B cell (primary cell): ENCODE data around the gene CIITA. TPM values are rescaled to one million over a fixed set of nuclear protein-coding genes. Genes with fewer than 3 reads are reported as not detected.

Experiments
- ATAC-seq: fragments of 200-7000 bp; cut with Tn5 transposase; one replicate; pipeline ENCODE4 v1.10.0; 2021; ENCODE audit warnings: low read depth, mild to moderate bottlenecking, moderate number of reproducible peaks, moderate library complexity
- CTCF ChIA-PET: fragments of 350-600 bp; sonication (Branson Sonifier 250); formaldehyde crosslinking; loops from one replicate; lab custom pipeline; 2021; ENCODE audit warnings: antibody characterized with exemption, inconsistent platforms; lab: Charles Lee
- POLR2A ChIA-PET: fragments of 350-600 bp; sonication (Branson Sonifier 250); formaldehyde crosslinking; loops from one replicate; lab custom pipeline; 2021; ENCODE audit warnings: antibody characterized with exemption; lab: Charles Lee
- DNase-seq: peaks from one replicate; pipeline ENCODE4 v3.0.0; 2013
- H2AFZ ChIP-seq: 2 replicates; pipeline ENCODE4 v1.6.1; 2012; ENCODE audit warnings: mild to moderate bottlenecking, low read depth, low read length; ENCODE audit not compliant: insufficient read depth, poor library complexity, severe bottlenecking
- H3K27ac ChIP-seq, 2 donors: 1 replicate in 1 of 2; 2 replicates in 1 of 2; pipeline ENCODE4 v1.5.1; 2012 to 2013; ENCODE audit warnings: low read length in 2 of 2, mild to moderate bottlenecking in 2 of 2, moderate library complexity in 1 of 2
- H3K27me3 ChIP-seq, 4 experiments: fragments of 200-600 bp in 1 of 4; sonication (generic) in 1 of 4; replicated peaks in 1 of 4; 1 replicate in 2 of 4; 2 replicates in 2 of 4; pipeline versions ENCODE4 v1.6.1 to v1.7.0; 2013 to 2016; ENCODE audit warnings: low read length in 3 of 4, mild to moderate bottlenecking in 2 of 4, mixed read lengths in 1 of 4, moderate library complexity in 1 of 4; ENCODE audit not compliant: insufficient read depth in 4 of 4, control insufficient read depth in 3 of 4; ENCODE audit errors: control extremely low read depth in 1 of 4
- H3K36me3 ChIP-seq, 2 experiments: replicated peaks in 1 of 2; 1 replicate in 1 of 2; 2 replicates in 1 of 2; pipeline versions ENCODE4 v1.6.1 to v1.7.1; 2013; ENCODE audit warnings: low read length in 1 of 2; ENCODE audit not compliant: insufficient read depth in 2 of 2, control insufficient read depth in 1 of 2; ENCODE audit errors: control extremely low read depth in 1 of 2, extremely low read depth in 1 of 2
- H3K4me1 ChIP-seq, 2 donors: fragments of 200-600 bp in 1 of 2; sonication (generic) in 1 of 2; 1 replicate in 1 of 2; 2 replicates in 1 of 2; pipeline versions ENCODE4 v1.5.1 to v1.6.1; 2013 to 2017; ENCODE audit warnings: low read length in 2 of 2; ENCODE audit not compliant: control insufficient read depth in 2 of 2, insufficient read depth in 2 of 2
- H3K4me2 ChIP-seq: replicated peaks from 2 replicates; pipeline ENCODE3; 2012; ENCODE audit warnings: mild to moderate bottlenecking, low read depth, low read length; ENCODE audit not compliant: poor library complexity, severe bottlenecking
- H3K4me3 ChIP-seq, 5 experiments: fragments of 200-600 bp in 1 of 5; sonication (generic) in 1 of 5; 1 replicate in 3 of 5; 2 replicates in 2 of 5; pipeline versions ENCODE4 v1.5.1 to v1.7.0; 2011 to 2016; ENCODE audit warnings: low read length in 4 of 5, mild to moderate bottlenecking in 4 of 5, low read depth in 2 of 5, control low read depth in 1 of 5, moderate library complexity in 1 of 5; ENCODE audit not compliant: insufficient read depth in 1 of 5; ENCODE audit errors: control extremely low read depth in 1 of 5, extremely low read depth in 1 of 5
- H3K79me2 ChIP-seq: fragments of 200-600 bp; sonication (generic); one replicate; pipeline ENCODE4 v1.6.0; 2016; ENCODE audit warnings: low read length; ENCODE audit not compliant: control insufficient read depth, insufficient read depth
- H3K9ac ChIP-seq: fragments of 200-600 bp; sonication (generic); 2 replicates; pipeline ENCODE4 v1.6.1; 2017; ENCODE audit warnings: mild to moderate bottlenecking, low read length, moderate library complexity
- H3K9me3 ChIP-seq, 3 donors: one replicate each; pipeline versions ENCODE4 v1.6.1 to v1.7.1; 2013; ENCODE audit warnings: low read length in 2 of 3; ENCODE audit not compliant: control insufficient read depth in 2 of 3, insufficient read depth in 1 of 3; ENCODE audit errors: control extremely low read depth in 1 of 3
- H4K20me1 ChIP-seq: 2 replicates; pipeline ENCODE4 v1.6.0; 2012; ENCODE audit warnings: mild to moderate bottlenecking, low read length; ENCODE audit not compliant: insufficient read depth, control insufficient read depth, poor library complexity, severe bottlenecking
- H3K27ac Mint-ChIP-seq: one replicate; pipeline ENCODE4 v1.8.0; 2021; ENCODE audit warnings: mixed read lengths
- H3K27me3 Mint-ChIP-seq: one replicate; pipeline ENCODE4 v1.8.0; 2021; ENCODE audit warnings: mixed read lengths
- H3K4me1 Mint-ChIP-seq: one replicate; pipeline ENCODE4 v1.8.0; 2021; ENCODE audit warnings: mixed read lengths
- H3K4me3 Mint-ChIP-seq: one replicate; pipeline ENCODE4 v1.8.0; 2021; ENCODE audit warnings: mixed read lengths
- H3K9me3 Mint-ChIP-seq: one replicate; pipeline ENCODE4 v1.8.0; 2022; ENCODE audit warnings: mixed read lengths; ENCODE audit not compliant: insufficient read depth
- CTCF ChIP-seq: fragments of 200-600 bp; IDR thresholded peaks from one replicate; pipeline ENCODE4 v1.8.0; 2022; ENCODE audit warnings: antibody characterized with exemption, mild to moderate bottlenecking
- EZH2 ChIP-seq: IDR thresholded peaks from 2 replicates; pipeline ENCODE4 v1.6.1; 2012; ENCODE audit warnings: borderline replicate concordance, low read depth, mild to moderate bottlenecking, moderate library complexity, low read length; ENCODE audit not compliant: insufficient read depth, poor library complexity, severe bottlenecking
- WGBS: methylation state at CpG from one replicate; pipeline ENCODE4 v1.1.5; 2013; ENCODE audit warnings: missing lambda C conversion rate; ENCODE audit not compliant: insufficient coverage; 5-methylcytosine and 5-hydroxymethylcytosine counted together
- intact Hi-C: fragments of 100-400 bp; cut with micrococcal nuclease; formaldehyde crosslinking; loops from one replicate; pipeline ENCODE4 v1.10.0; 2022
- polyA plus RNA-seq: library from polyadenylated mRNA; depleted of rRNA; stranded (reverse); fragments of >200 nt; gene quantifications from 2 replicates; pipeline ENCODE4 v1.2.3, GENCODE V29; 2012
- total RNA-seq, 2 donors: library from RNA; stranded (reverse); fragments of 120-200 nt in 1 of 2; gene quantifications; 1 replicate in 1 of 2; 2 replicates in 1 of 2; pipeline versions ENCODE4 v1.2.3 to v1.2.4, GENCODE V29; 2013 to 2022

Gene CIITA
- total and polyA plus RNA-seq, 2 donors (not counting 1 experiment from before 2014, with no cell fraction given), result 632 to 719 TPM

- 37% methylated on average over 10 of the region's 15 CpGs for WGBS
- ChIA-PET CTCF (interaction anchor here (0.7 to 2.1 kb wide), 11 partner anchors 9 to 416 kb away, joined by 3 to 9 read pairs (median 4); no protein-coding TSS in a partner anchor), POLR2A (interaction anchor here (0.6 to 1.1 kb wide), 4 partner anchors 10 to 145 kb away, joined by 3 to 4 read pairs (median 4); no protein-coding TSS in a partner anchor)
- Histone ChIP-seq H3K79me2 (no peaks in the 10 kb centered on the region), H3K27me3 (no peaks in the 10 kb centered on the region), H3K4me3 (no peak overlapping the region), H3K4me1 (peaks cover 5 to 38% of the 10 kb centered on the region in 2 donors), H3K27ac (peak overlapping the region; percentile 2 to 28), H3K36me3 (peaks cover 0 to 42% of the 10 kb centered on the region in 2 experiments), H3K4me2 (no peak overlapping the region), H3K9me3 (no peaks in the 10 kb centered on the region), H3K9ac (no peak overlapping the region), H4K20me1 (peaks cover 80% of the 10 kb centered on the region), H2AFZ (no peak overlapping the region)
- intact Hi-C loops, result no loop called here
- Mint-ChIP-seq H3K9me3 (no peaks in the 10 kb centered on the region), H3K4me1 (peaks cover 53% of the 10 kb centered on the region), H3K4me3 (peak overlapping the region; percentile 23), H3K27me3 (no peaks in the 10 kb centered on the region), H3K27ac (peak overlapping the region; percentile 92)
- TF ChIP-seq CTCF, result no peak
- no peak for TF ChIP-seq EZH2
- ATAC-seq (peak; percentile 13), DNase-seq (peak; percentile 32)
Measured at GRCh38 chr16:10929853-10930754, 53.1 kb downstream of the CIITA start.

DNA sequence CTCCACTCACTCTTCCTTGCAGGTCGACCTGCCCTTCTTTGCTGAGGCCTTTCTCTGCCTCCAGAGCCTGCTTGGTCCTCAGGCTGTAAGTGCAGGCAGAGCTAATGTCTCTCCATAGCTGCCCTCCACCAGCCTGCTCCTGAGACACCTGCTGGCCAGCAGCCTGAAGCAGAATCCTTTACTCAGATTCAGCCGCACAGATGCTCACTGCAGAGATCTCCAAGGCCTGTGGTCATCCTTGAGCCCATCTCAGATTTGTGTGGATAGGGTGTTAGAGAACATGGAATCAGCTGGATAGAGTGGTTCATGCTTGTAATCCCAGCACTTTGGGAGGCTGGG lies 53.7 kb downstream of the CIITA start:
- 55% methylated on average over 2 of the region's 2 CpGs for WGBS
- CTCF ChIA-PET, result interaction anchor here (0.7 to 1.9 kb wide), 9 partner anchors 9 to 417 kb away, joined by 3 to 6 read pairs (median 4); no protein-coding TSS in a partner anchor
- DNase-seq (peak; percentile 45), ATAC-seq (peak; percentile 21)
- Histone ChIP-seq H3K4me2 (no peak overlapping the region), H3K36me3 (peaks cover 0 to 42% of the 10 kb centered on the region in 2 experiments), H3K27ac (peak overlapping the region; percentile 2 to 53), H3K9ac (no peak overlapping the region), H3K9me3 (no peaks in the 10 kb centered on the region), H3K4me3 (no peak overlapping the region), H3K4me1 (peaks cover 5 to 42% of the 10 kb centered on the region in 2 donors), H4K20me1 (peaks cover 83% of the 10 kb centered on the region), H2AFZ (no peak overlapping the region), H3K27me3 (no peaks in the 10 kb centered on the region), H3K79me2 (no peaks in the 10 kb centered on the region)
- H3K27me3 Mint-ChIP-seq, result no peaks in the 10 kb centered on the region
- H3K9me3 Mint-ChIP-seq, result no peaks in the 10 kb centered on the region
- intact Hi-C loops, result no loop called here
- peak overlapping the region; percentile 80 for H3K27ac Mint-ChIP-seq
- TF ChIP-seq EZH2 (no peak), CTCF (no peak)
- peaks cover 56% of the 10 kb centered on the region for H3K4me1 Mint-ChIP-seq
- H3K4me3 Mint-ChIP-seq, result peak overlapping the region; percentile 23
- POLR2A ChIA-PET, result interaction anchor here (0.6 to 1.1 kb wide), 4 partner anchors 10 to 146 kb away, joined by 3 to 4 read pairs (median 4); no protein-coding TSS in a partner anchor
